NCI-H1092 treated with DMSO at 0.1 percent for 48 hours (cell line): ENCODE results near the gene FNDC10.
"Not testable (repeated sequence)": the region's sequence is repeated elsewhere in the genome, so short reads cannot be mapped to it uniquely, and the experiment has no call there.

ENCODE experiments used
- DNase-seq: peaks from one replicate; lab custom pipeline; 2025; lab: John Stamatoyannopoulos, UW

Gene FNDC10

GRCh38 chr1:1599935-1600860 is at the start of gene FNDC10:
FNDC10 (minus strand) TSS chr1:1600135; CDS start chr1:1600015, 120 bp downstream.
- DNase-seq = no peak

DNA sequence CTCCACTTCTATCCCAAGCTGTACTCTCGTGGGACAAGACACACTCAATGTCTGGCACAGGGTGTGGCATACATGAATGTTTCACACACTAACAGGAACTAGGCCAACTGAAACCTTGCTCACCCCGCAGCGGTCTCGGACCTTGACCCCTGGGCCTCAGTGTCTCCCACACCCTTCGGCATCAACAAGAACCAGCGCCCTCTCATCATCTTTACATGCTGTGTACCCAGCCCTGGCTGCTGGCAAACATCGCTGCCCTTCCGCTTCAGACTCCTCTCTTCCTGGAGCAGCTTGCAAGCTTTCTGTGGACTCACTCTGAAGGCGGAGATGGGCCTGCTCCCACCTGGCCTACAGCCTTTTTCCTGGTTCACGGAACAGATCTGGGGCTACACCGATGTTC is 48.3 kb upstream of the FNDC10 start:
- DNase-seq = not testable (repeated sequence)

DNA sequence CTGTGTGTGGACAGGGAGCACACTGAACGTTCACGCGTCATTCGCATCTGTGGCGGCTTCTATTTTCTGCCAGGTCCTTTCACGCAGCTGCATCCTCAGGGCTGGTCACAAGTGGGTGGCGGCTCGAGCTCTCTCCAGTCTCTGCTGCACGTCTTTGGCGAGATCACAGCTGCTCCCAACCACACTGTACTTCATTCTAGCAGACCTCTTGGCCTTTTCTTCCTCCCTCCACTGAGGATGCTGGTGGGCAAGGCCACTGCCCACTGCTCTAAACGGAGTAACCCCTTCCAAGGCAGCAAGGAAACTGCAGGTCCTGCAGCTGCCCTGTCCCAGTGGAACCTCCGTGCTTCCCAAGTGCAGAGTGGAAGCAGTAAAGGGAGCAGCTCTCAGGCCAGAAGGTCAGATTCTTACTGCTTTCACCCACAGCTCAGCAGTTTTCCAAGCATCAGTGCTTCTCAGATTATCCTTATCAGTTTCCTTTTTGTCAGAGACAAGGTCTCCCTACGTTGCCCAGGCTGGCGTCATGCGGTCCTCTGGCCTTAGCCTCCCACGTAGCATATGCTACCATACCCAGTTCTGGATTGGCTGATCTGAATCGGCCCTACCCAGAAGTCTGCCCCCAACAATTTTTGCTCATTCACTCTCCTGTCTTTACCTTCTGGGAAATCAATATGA is 47.8 kb upstream of the FNDC10 start:
- DNase-seq = not testable (repeated sequence)

GRCh38 chr1:1646326-1646725 is 46.4 kb upstream of the FNDC10 start:
- not testable (repeated sequence) for DNase-seq

DNA sequence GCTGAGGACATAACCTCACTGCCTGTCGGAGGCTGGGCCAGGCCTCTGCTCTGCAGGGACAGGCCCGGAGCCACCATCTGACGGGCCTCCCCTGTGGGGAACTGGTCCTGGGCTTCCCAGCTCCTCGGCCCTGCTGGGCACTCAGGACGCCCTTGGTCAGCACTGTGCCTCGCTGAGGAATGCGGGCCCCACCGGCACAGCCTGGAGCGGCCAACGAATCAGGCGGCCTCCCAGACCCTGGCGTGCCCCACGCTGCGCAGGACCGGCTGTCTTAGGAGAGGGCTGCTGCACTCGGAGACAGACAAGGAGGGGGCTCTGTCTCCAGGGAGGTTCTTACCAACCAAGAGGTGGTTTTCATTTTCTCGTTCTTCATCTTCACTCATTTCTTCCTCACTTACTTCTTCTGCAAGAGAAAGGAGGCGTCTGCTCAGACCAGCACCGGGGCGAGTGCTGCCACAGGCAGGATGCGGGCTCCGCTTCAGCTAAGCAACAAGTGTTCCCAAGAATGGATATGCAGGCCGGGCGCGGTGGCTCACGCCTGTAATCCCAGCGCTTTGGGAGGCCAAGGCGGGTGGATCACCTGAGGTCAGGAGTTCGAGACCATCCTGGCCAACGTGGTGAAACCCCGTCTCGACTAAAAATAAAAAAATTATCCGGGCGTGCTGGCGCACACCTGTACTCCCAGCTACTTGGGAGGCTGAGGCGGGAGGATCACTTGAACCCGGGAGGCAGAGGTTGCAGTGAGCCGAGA is 41.0 kb upstream of the FNDC10 start:
- not testable (repeated sequence) for DNase-seq

DNA sequence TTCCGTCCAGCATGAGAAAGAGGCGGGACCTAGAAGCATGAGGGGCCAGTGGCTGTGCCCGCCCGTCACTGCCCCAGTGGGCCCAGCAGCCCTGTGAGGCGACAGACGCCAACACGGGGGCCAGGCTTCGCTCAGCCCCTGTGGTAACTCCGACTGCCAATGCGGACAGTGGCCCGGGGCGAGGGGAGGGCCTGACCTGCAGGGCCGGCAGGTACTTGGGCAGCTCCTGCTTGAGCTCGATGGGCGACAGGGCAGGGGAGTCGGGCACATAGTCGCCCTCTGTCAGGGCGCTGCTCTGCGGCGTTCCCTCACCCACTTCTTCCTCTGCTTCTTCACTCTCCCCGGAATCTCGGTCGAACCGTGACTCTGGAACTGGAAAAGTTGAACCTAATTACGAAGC is 40.1 kb upstream of the FNDC10 start:
- DNase-seq = not testable (repeated sequence)

DNA sequence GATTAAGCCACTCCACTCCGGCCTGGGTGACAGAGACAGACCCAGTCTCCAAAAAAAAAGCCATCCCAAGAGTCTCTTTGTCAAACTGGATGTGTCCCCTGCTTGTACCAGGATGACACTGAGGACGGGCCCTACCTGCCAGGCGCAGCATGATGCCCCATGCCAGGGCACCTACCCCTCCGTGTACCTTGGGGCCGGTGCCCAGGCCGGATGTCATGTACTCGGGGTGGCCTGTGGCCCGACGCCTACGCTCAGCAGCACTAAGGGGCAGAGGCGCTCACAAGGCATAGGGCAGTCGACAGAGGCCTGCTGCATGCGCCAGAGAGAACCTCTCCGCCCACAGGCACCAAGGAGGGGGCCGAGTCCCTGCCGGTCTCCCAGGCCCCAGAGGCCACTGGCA is 39.4 kb upstream of the FNDC10 start:
- DNase-seq = not testable (repeated sequence)

GRCh38 chr1:1638528-1638927 is 38.6 kb upstream of the FNDC10 start:
- DNase-seq = not testable (repeated sequence)

DNA sequence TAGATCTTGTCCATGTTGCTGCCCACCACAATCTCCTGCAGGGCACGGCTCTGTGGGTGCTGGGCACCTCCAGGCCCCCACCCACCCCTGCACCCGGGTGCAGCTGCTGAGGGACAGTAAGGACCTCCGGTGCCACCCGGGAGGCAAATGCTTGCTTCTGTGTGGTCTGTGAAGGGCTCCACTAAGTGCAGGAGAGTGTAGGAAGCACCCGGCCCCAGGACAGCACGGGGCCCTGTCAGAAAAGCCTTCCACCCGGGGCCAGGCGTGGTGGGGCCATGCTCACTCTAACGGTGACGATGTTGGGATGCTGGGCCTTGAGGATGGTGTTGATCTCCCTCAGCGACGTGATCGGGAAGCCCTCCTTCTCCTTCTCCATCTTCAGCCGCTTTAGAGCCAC is 37.5 kb upstream of the FNDC10 start:
- DNase-seq = not testable (repeated sequence)

GRCh38 chr1:1636621-1637478 is 36.9 kb upstream of the FNDC10 start:
- not testable (repeated sequence) for DNase-seq

DNA sequence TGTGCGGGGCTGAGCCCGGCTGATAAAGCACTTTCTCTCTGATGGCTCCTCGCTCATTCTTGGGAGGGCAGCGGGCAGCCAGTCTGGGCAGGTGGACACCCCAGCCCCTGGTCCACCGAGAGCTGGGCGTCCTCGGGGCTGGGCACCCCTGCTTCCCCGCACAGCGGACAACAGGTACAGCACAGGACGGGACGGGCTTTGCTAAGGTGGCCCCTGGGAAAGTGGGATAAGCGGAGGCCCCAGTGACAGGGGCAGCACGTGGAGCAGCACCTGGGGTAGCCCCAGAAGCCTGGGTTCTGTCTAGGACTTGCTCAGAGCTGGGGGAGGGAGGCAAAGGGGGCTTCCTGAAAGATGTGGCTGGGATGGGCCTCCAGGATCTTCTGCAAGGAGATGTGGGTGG is 34.7 kb upstream of the FNDC10 start:
- DNase-seq = not testable (repeated sequence)

GRCh38 chr1:1633409-1633808 is 33.5 kb upstream of the FNDC10 start:
- not testable (repeated sequence) for DNase-seq

DNA sequence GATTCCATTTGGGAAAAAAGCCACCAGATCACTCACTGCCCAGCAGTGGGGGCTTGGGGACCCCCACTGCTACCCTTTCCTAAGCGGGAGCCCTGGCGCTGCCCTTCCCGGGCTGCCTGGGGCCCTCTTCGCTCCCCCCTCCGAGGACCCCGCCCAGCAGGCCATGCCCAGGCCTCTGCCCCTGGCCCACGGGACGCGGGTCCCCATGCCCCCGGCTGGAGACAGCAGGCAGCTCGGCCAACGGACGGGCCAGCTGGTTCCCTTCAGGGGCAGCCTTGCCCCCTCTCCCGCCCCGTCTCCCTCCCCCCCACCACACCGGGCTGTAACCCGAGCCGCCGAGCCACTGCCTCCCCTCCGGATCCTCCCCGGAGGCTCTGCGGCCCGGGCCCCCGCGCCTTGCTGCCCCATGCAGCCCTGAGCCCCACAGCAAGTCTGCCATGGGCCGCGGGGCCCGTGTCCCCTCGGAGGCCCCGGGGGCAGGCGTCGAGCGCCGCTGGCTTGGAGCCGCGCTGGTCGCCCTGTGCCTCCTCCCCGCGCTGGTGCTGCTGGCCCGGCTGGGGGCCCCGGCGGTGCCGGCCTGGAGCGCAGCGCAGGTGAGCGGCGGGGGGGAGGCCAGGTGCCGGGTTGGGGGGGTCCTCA is 32.0 kb upstream of the FNDC10 start, which contains the start of gene MMP23B:
Gene MMP23B (plus strand): TSS at position 392 of the 639 bp plus-strand sequence. CDS start 46 bp downstream, at position 438.
- no peak for DNase-seq

DNA sequence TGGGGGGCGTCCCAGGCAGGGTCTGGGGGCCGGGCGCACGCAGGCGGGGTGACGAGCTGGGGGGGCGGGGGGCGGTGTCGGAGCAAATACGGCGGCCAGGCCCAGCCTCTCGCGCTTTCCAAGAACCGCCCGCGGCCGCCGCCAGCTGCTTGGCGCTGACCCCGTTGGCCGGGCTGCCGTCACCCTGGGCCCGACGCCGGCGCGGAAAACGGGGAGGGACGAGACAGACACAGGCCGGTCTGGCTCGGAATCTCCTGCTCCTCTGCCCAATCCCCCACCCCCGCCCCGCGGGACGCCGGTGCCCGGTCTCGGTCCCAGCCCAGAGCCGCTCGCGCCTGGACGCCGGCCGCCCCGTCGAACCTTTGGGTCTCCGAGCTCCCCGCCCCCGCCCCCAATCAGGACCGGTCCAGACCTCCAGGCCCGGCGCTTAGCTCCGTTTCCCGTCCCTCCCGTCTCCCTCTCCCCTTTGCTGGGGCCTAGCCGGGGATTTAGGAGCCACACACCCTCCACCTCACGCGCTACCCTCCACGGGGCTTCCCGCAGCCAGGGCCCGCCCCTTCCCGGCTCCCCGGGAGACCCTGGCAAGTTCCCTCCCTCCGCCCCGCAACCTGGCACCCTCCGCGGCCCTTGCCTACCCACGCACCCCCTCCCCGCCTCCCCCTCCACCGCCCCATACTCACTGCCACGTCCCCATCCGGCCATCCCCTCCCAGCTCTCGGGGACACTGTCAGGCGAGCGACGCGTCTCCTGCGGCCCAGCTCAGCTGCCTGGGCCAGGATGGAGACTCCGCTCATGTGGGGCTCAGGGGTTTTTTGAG is 31.2 kb upstream of the FNDC10 start:
- DNase-seq = no peak

DNA sequence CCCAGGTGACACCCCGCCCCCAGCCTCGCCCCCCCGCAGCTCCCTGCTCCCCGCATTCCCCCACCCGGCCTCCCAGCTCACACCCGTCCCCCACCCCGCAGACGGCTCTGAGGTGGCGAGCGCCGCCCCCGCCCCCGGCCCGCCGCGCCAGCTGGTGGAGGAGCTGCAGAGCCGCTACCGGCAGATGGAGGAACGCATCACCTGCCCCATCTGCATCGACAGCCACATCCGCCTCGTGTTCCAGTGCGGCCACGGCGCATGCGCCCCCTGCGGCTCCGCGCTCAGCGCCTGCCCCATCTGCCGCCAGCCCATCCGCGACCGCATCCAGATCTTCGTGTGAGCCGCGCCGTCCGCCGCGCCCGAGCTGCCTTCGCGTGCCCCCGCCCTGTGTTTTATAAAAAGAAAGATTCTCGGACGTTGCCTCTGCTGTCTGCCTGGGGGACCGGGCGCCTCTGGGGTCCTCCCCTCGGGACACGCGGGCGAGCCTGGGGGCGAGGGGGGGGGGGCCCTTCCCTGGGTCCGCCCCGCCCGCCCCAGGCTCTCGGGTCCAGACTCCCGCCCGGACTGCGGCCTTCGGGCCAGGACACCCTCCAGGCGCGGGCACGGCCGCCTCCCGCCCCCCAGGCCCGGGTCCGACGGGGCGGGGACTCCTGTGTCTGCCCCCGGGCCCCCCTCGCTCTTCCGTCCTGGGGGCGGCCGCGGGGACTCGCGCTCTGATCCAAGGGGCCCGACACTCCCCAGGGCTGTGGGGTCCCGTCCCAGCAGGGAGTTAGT is 30.4 kb upstream of the FNDC10 start:
- DNase-seq = peak; percentile 68

- DNase-seq = no peak
Measured at GRCh38 chr1:1629430-1630190, 29.7 kb upstream of the FNDC10 start.

DNA sequence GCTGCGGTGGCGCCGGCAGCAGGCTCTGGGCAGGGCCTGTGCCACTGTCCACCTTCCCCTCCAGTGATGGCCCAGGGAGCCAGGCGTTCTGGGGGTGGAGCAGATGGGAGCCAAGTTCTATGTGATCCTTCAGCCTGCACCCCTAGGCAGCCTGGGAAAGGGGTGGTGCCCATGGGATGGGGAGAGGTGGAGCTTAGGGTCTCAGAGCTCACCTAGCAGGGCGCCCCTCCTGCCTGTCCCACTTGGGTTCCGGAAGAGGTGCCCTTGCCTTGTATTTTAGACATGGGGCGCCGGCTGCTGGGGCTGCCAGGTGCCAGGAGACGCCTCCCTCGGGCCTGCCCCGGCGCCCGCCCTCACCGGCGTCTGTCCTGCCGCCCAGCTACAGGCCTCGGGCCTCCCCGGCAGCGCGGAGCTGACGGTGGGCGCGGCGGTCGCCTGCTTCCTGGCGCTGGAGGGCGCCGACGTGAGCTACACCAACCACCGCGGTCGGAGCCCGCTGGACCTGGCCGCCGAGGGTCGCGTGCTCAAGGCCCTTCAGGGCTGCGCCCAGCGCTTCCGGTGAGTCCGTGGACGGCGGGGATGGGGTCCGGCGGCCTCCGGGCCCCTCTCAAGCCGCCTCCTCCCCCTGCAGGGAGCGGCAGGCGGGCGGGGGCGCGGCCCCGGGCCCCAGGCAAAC is 29.0 kb upstream of the FNDC10 start:
- no peak for DNase-seq
